ENCODE measurements around the gene FAM89A.
A peak's percentile ranks its signal among the peaks of the same experiment; 100 is the strongest.
"Not testable (repeated sequence)": the region's sequence is repeated elsewhere in the genome, so short reads cannot be mapped to it uniquely, and the experiment has no call there.

Gene FAM89A

GRCh38 chr1:230984622-230985515 is 55.2 kb downstream of the FAM89A start:
- not testable (repeated sequence) for DNase-seq

- no peak for DNase-seq
These were observed 56.2 kb downstream of the FAM89A start for GRCh38 chr1:230983811-230984210.

GRCh38 chr1:230982696-230983095 is 57.4 kb downstream of the FAM89A start:
- no peak for DNase-seq

- no peak for DNase-seq
These were observed 60.1 kb downstream of the FAM89A start for GRCh38 chr1:230979952-230980351.

GRCh38 chr1:230979389-230979716 is 60.7 kb downstream of the FAM89A start:
- DNase-seq: no peak

GRCh38 chr1:230978491-230979388 is 61.3 kb downstream of the FAM89A start, which contains the start of the genes ARV1 and TTC13:
Gene ARV1 (plus strand): TSS chr1:230979094. CDS start chr1:230979106, 12 bp downstream.
Gene TTC13 (minus strand): TSS chr1:230978861. CDS start chr1:230978830, 31 bp downstream.
- peak; percentile 94 for DNase-seq

GRCh38 chr1:230977761-230978490 is 62.1 kb downstream of the FAM89A start:
- DNase-seq: peak; percentile 29

- DNase-seq: peak; percentile 26
These were observed 63.0 kb downstream of the FAM89A start for GRCh38 chr1:230976825-230977747.

- no peak for DNase-seq
These were observed 63.7 kb downstream of the FAM89A start for GRCh38 chr1:230976360-230976759.

- no peak for DNase-seq
These were observed 64.4 kb downstream of the FAM89A start for GRCh38 chr1:230975636-230976035.

- DNase-seq: peak; percentile 38
These were observed 67.2 kb downstream of the FAM89A start for GRCh38 chr1:230972855-230973271.

GRCh38 chr1:230971771-230972170 is 68.3 kb downstream of the FAM89A start:
- DNase-seq: no peak

- no peak for DNase-seq
These were observed 69.6 kb downstream of the FAM89A start for GRCh38 chr1:230970432-230970831.
